ENCODE results near the gene LRBA.

DNA sequence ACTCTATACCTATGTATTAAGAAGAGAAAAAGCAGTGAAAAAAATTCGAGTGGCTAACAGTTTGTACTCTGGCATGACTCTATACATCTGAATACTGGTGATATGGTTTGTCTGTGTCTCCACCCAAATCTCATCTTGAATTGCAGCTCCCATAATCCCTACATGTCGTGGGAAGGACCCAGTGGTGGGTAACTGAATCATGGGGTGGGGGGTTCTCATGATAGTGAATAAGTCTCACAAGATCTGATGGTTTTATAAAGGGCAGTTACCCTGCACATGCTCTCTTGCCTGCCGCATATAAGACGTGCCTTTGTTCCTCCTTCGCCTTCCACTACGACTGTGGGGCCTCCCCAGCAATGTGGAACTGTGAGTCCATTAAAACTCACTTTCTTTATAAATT, 70.4 kb downstream of the LRBA start:
- TF ChIP-seq CTCF (IDR thresholded peaks at IDR 0.05; ENCODE audit: low read depth, low read length, poor library complexity, severe bottlenecking): no peak
- TF ChIP-seq EZH2phosphoT487 (IDR thresholded peaks at IDR 0.05; ENCODE audit: borderline replicate concordance, low read length): no peak
